VCaP (cell line): ENCODE data around the gene HELZ2.
"Not testable (repeated sequence)": the region's sequence is repeated elsewhere in the genome, so short reads cannot be mapped to it uniquely, and the experiment has no call there.

ENCODE experiments used
- H3K27ac ChIP-seq: fragments of 450-650 bp; 2 replicates; pipeline ENCODE4 v1.5.1; 2017
- CTCF ChIP-seq: fragments of 450-650 bp; conservative IDR thresholded peaks from 2 replicates; pipeline ENCODE4 v1.5.1; 2017; ENCODE audit warnings: mild to moderate bottlenecking, moderate library complexity

The HELZ2 gene

GRCh38 chr20:63574829-63575743 is 1.0 kb upstream of the HELZ2 start:
- no peak for TF ChIP-seq CTCF

GRCh38 chr20:63573647-63574131 is 350 bp downstream of the HELZ2 start:
- H3K27ac ChIP-seq = peak overlapping the region; percentile 80; the same call in 1 of the 2 replicates
- TF ChIP-seq CTCF = no peak

More at GRCh38 chr20:63574829-63575743, 1.0 kb upstream of the HELZ2 start:
- H3K27ac ChIP-seq = peak overlapping the region; percentile 80; the same call in 1 of the 2 replicates

- peak overlapping the region; percentile 80; the same call in 1 of the 2 replicates for H3K27ac ChIP-seq
- TF ChIP-seq CTCF = peak; percentile 25
Observed at GRCh38 chr20:63572788-63573646, 1.0 kb downstream of the HELZ2 start.

GRCh38 chr20:63572071-63572787 is 1.8 kb downstream of the HELZ2 start:
- TF ChIP-seq CTCF = no peak
- H3K27ac ChIP-seq = no peak overlapping the region; the same call in 1 of the 2 replicates

GRCh38 chr20:63571087-63571478 is 3.0 kb downstream of the HELZ2 start:
- H3K27ac ChIP-seq = not testable (repeated sequence)

GRCh38 chr20:63570281-63571086 is 3.6 kb downstream of the HELZ2 start:
- TF ChIP-seq CTCF = no peak
- H3K27ac ChIP-seq = no peak overlapping the region
